Right lung (tissue), 5 donors: ENCODE data around the gene HOXC9. TPM values are rescaled to one million over a fixed set of nuclear protein-coding genes. Genes with fewer than 3 reads are reported as not detected.

Experiments
- DNase-seq, 2 donors: peaks; one replicate each; pipeline ENCODE4 v3.0.0-alpha.2; 2013
- polyA plus RNA-seq, 5 donors: library from polyadenylated mRNA; unstranded; fragments of 120-200 nt; gene quantifications; one replicate each; pipeline versions ENCODE4 v1.2.1 to v1.2.3, GENCODE V29; 2013; ENCODE audit warnings: inconsistent platforms in 1 of 5, low replicate concordance in 1 of 5; ENCODE audit not compliant: insufficient read length in 5 of 5, insufficient read depth in 1 of 5

The HOXC9 gene
- polyA plus RNA-seq, 5 donors: 0.20 to 2.1 (median 0.34) TPM

DNA sequence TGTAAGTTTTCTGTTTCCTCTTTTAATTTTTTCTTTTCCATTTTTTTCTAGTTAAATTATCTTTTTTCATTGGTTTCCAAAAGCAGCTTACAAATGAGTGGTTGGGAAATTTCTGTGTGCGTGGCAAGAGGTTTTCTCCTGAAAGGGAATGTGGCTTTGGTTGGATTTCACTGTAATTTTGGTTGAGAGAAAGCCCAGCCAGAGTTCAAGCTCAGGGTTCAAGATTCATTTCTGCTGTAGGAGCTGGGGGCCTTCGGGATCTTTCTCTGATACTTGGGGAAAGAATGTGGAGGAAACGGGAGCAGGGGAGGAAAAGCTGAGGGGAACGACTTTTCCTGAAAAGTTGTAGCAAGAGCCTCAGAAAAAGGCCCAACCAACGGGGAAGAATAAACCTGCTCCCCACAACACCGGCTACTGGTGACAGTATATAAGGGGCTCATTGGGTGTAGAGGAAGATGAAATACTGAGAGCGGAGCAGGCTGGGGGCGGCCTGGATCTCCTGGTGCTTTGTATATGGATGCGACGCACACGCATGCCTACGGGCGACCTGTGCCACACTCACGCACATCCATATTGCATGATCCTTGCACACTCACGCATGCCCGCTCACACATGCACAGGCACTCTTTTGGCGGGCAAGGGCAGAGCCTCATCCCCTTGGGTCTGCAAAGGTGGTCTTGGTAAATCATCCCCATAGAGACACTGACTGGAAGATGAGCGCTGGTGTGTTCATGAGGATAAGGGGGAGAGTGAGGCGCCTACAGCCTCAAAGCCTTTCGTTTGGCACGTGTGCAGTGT is 13.1 kb upstream of the HOXC9 start:
- no peak for DNase-seq

DNA sequence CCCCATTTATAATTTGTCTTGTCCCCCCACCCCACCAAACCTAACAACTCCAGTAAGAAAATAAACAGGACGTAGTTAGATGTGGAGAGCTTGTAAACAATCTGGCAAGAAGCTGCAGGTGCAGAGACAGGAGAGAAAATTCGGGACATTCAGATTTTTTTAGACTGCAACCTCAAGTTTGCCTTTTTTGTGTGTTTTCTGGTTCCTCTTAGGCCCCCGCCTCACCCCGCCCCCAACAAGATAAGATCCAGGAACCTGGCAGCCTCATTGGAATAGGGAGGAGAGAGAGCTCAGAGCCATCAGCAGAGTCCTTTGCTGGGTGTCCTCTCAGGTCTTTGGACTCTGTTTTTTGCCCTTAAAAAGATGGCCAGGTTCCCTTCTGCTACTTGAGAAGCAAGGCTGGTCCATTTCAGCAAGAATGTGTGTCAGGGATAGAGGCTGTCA is 12.2 kb upstream of the HOXC9 start:
- no peak for DNase-seq

DNA sequence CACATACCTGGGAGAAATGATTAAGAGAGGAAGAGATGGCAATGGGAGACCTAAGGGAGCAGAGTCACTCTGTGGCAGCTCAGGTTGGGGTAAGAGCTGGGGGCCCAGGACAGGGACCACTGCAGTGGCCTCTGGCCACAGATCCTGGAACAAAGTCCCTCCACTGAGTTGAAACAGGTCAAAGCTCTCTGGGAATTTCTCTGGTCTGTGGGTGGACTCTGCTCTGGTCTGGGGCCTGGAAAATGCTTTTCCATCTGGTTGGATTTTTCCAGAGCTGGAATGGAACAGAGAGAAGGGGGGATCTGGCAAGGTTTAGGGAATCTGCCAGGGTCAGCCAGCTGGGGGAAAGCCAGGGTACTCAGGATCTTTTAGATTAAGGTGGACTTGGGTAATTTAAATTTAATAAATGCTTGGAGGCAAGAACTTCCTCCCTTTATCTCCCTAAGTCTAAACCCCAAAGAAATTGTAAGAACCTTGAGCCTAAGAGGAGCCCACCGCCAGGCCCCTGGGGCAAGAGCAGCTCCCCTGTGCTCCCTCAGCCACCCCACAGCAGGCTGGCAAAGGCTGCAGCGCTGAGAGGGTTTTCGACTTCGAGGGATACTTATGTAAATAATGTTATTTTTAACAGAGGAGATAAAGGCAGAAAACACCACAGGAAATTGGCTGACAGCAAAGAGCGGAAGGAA is 11.3 kb upstream of the HOXC9 start:
- no peak for DNase-seq

GRCh38 chr12:53989227-53990113 is 10.5 kb upstream of the HOXC9 start:
- no peak for DNase-seq

GRCh38 chr12:53990311-53991076 is 9.5 kb upstream of the HOXC9 start:
- no peak for DNase-seq

GRCh38 chr12:53991077-53991460 is 8.9 kb upstream of the HOXC9 start:
- DNase-seq: no peak

DNA sequence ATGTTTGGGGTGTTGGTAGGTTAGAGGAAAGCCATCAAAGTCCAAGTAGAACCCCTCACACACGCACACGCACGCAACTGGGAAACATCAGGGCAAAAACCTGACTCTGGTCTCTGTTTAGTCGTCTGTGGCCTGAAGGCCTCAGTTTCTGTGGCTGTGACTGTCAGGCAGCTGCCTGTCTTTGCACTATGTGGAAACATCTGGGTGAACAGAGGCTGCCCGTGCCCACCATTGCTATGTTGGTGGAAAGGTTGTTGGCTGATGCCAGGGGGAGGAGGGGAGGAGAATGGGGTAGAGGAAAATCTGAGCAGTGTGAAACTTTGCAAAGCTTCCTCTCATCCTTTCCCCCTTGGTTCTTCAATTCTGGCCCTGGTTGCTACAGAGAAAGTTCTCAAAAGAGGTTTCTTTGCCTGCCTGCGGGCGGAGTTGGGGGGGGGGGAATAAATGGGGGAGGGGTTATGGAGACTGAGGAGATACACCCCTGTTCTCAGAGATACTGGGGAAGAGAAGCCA is 7.5 kb upstream of the HOXC9 start:
- DNase-seq: no peak

DNA sequence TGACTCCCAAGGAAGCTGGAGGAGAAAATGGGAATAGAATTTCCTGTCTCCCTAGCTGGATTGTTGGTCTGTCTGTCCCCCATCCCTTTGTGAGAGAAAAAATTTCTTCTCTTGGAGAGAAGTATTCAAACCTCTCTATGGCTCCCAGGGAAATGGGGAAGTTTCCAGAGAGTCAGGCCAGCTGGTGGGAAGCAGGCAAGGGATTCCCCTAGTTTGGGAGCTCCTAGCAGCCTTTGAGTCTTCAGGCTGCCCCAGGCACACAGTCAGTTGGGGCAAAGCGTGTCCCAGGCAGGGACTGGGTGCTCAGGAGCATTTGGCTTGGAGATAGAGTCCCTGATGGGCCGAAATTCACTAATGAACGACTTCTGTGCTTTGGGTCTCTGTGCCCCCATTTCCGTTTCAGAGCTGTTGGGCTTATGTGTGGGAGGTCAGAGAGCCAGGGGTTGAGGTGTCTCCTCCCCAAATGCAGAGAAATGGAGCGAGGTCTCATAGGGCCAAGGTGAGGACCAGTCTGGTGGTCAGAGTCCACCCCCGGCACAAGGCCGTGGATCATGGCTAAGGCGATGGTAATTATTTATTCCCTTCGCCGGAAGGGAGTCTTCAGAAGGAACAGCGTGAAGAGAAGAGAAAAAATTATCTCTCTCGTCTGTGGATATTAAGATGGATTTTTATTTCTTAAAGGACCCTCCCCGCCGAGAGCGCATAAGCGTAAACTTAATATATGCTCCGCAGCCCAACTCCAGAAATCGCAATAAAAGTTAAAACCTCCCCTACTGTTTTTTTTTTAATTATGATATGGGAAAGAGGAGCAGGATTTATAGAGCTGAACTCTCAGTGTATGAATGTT is 6.6 kb upstream of the HOXC9 start:
- DNase-seq: no peak

- DNase-seq: no peak
Measured at GRCh38 chr12:53994009-53994263, 6.0 kb upstream of the HOXC9 start.

GRCh38 chr12:53994264-53995001 is 5.5 kb upstream of the HOXC9 start:
- no peak for DNase-seq

DNA sequence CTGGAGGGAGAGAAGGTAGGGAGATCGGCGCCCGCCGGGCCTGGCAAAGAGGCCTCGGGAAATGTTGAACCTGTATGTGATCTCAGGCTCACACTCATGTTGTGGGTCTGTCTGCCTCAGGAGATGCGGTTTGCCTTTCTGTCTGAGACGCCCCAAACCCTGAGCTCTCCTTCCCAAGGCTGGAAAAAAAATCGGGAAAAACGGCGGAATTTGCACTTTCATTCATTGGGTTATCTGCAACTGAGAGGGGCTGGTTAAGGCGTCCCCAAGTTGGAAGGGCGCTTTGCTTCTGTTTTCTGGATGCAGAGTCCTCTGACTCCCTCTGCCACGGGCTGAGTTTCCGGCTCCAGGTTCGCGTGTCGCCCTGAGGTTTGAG is 5.0 kb upstream of the HOXC9 start:
- DNase-seq: no peak

DNA sequence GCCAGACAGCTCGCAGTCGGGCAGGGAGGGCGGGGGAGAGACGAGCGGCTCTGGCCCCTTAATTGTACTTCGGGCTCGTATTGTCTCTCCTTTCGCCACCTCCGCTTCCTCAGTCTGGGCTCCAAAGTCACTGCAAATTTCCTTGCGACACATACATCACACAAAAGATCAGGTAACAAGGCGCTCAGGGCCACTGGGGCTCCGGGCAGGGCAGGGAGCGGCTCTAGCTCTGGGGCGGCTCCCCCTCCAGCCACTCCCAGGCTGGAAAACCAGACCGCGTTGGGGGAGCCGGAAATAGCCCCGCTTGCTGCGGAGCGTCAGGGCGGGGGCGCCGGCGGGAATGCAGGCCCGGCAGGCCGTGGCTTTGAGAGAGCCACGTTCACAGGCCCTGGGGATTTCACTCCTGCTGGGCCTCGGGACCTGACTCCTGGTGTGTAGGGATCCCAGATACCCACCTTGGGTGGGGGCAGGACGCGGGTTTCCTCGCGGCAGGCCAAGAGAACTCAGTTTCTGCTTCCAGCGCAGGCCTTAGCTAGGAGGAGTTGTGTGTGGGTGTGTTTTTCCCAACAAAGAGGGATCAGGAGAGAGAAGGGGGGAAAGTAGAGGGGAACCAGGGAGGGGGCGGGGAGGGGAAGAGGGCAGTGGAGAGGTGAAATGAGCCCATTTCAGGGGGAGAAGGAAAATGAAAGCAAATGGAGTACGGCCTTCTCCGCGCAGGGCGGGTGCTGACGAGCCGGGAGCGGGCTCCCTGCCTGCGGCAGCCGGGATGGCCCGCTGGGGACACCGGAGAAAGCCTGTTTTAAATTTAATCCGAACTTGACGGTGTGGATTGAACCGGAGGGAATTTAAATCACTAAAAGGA is 4.4 kb upstream of the HOXC9 start:
- DNase-seq: no peak

DNA sequence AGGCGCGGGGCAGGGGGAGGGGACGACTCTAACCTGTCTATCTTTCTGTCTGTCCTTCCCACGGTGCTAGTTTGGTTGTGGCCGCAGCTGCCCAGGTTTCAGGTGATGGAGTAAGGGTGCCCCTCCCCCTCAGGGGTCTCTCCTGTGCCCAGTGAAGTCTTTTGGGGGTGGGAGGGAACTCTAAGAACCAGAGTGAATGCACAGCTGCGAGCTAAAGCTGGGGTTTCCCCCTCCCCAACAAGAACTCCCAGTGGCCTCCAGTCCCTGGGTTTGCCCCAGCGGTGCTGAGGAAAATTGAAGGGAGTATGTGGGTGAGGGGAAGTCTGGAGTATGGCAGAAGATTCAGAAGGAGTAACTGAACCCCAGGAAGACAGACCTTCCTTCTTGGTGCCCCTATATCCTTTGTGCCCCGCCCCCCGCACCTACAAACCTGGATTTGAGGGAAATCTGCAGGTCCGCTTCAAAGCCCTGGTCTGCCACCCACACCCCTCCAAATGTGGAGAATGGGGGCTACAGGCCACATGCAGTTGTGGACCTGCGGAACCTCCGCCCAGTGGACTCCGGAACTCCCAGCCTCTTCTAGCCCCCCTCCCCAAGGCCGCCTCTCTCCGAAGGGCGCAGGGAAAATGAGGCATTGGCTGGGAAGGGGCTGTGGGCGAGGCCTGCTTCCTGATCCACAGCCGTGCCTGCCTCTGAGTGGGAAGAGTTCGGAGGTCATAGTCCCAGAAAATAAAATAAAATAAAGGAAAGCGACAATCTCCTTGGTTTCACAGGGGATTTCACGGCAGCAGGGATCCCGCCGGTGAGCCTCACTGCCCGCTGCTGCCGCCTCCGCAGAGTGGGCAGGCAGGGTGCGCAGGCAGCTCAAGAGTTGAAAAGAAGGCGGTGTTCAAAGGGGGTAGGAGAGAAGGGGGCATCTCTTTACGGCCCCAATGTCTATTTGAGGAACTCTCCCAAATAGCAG is 3.4 kb upstream of the HOXC9 start:
- DNase-seq: no peak

DNA sequence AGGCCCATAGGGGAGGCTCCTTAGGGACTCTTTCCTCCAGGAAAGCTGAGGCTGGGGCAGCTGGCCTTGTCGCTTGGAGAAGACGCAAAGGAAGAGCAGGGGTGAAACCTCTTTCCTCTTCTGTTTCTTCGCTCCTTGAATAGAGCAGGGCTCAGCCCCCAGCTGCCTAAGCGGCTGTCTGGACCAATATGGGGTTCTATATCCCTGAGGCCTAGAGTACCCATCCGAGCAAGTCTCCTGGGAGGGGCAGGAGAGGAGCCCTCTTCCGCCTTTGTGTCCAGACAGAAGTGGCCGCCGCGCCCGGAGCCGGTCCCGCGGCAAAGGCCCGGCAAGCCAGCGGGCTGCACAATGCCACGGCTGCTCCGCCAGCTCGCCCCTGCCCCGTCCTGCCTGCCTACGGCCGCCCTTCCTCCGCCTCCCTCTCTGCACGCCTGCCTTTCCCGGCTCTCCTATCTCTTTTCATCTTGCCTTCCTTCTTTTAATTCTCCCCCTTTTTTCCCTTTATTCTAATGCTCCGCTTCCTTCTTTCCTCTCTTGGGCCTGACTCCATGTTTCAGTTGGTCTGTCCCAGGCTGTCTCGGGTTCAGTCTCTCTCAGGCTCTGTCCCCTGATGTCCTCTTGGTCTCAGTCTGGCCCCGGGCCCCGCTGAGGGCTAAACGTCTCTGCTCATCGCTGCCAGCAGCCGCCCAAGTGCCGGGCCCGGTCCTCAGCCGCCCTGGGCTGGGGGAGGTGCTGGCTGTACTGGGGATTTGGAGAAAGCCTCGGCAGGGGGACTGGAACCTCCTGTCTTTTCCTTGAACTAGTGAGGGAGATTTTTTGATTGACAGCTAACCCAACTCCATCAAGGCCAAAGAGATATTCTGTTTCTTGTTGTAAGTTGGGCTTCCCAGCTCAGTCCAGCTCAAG is 2.5 kb upstream of the HOXC9 start:
- no peak for DNase-seq

DNA sequence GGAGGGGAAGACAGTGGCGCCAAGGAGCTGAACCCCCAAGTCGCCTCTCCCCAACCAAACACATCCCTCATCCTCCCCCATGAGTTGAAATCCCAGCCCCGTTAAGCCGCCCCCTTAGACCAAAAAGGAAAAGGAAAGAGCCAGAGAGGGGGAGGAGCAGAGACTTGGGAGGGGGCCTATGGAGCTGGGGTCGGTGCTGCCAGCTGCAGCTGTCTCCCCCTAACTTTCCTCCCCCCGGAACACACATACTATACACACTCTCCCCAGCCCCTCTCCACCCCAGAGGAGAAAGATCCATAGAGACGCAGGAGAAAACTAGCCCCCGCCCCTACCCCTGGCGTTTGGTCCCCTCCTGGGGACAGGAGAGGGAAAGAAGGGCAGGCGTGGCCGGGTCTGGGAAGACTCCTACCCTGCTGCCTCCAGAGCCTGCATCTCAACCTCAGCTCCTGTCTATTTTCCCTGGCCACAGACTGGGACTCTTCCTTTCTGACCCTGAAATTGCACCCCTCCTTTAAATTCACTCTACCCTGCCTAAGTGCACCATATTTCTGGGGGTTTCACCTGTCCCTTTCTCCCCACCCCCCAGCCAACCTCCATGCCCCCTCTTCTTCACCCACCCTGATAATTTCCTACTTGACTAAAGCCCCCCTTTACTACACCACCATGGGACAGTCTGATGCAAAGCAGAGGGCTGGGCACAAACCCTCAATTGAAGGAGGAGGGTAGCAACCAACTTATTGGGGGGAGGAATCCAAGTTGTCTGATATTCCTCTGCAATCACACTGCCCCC is 1.7 kb upstream of the HOXC9 start:
- no peak for DNase-seq

- DNase-seq: no peak
Measured at GRCh38 chr12:53998900-53999236, 1.1 kb upstream of the HOXC9 start.
